ENCODE measurements around the gene OSBPL6.
"Not testable (repeated sequence)": the region's sequence is repeated elsewhere in the genome, so short reads cannot be mapped to it uniquely, and the experiment has no call there.

The OSBPL6 gene

GRCh38 chr2:178198441-178198840 is 4.1 kb downstream of the OSBPL6 start:
- DNase-seq (ENCODE audit: low read depth in 2 of 2): not testable (repeated sequence)

- DNase-seq (ENCODE audit: low read depth in 2 of 2): no peak
Measured at GRCh38 chr2:178199334-178199733, 5.0 kb downstream of the OSBPL6 start.

- DNase-seq (ENCODE audit: low read depth in 2 of 2): no peak
Measured at GRCh38 chr2:178200331-178200730, 6.0 kb downstream of the OSBPL6 start.

- DNase-seq (ENCODE audit: low read depth in 2 of 2): no peak
Measured at GRCh38 chr2:178202927-178203326, 8.6 kb downstream of the OSBPL6 start.

- no peak for DNase-seq (ENCODE audit: low read depth in 2 of 2)
Measured at GRCh38 chr2:178204977-178205376, 10.7 kb downstream of the OSBPL6 start.

GRCh38 chr2:178205853-178206521 is 11.7 kb downstream of the OSBPL6 start:
- no peak for DNase-seq (ENCODE audit: low read depth in 2 of 2)

GRCh38 chr2:178208336-178208735 is 14.0 kb downstream of the OSBPL6 start:
- no peak for DNase-seq (ENCODE audit: low read depth in 2 of 2)

- no peak for DNase-seq (ENCODE audit: low read depth in 2 of 2)
Measured at GRCh38 chr2:178208817-178209216, 14.5 kb downstream of the OSBPL6 start.

GRCh38 chr2:178211460-178211859 is 17.1 kb downstream of the OSBPL6 start:
- DNase-seq (ENCODE audit: low read depth in 2 of 2): no peak

- no peak for DNase-seq (ENCODE audit: low read depth in 2 of 2)
Measured at GRCh38 chr2:178211943-178212342, 17.6 kb downstream of the OSBPL6 start.

GRCh38 chr2:178213991-178214390 is 19.7 kb downstream of the OSBPL6 start:
- no peak for DNase-seq (ENCODE audit: low read depth in 2 of 2)

- no peak for DNase-seq (ENCODE audit: low read depth in 2 of 2)
Measured at GRCh38 chr2:178219247-178219646, 24.9 kb downstream of the OSBPL6 start.

GRCh38 chr2:178220814-178221213 is 26.5 kb downstream of the OSBPL6 start:
- no peak for DNase-seq (ENCODE audit: low read depth in 2 of 2)

GRCh38 chr2:178221556-178221955 is 27.2 kb downstream of the OSBPL6 start:
- no peak for DNase-seq (ENCODE audit: low read depth in 2 of 2)

- DNase-seq (ENCODE audit: low read depth in 2 of 2): no peak
Measured at GRCh38 chr2:178223806-178224205, 29.5 kb downstream of the OSBPL6 start.

GRCh38 chr2:178225006-178225805 is 30.9 kb downstream of the OSBPL6 start:
- DNase-seq (ENCODE audit: low read depth in 2 of 2): no peak

GRCh38 chr2:178227187-178227586 is 32.9 kb downstream of the OSBPL6 start:
- no peak for DNase-seq (ENCODE audit: low read depth in 2 of 2)

- no peak for DNase-seq (ENCODE audit: low read depth in 2 of 2)
Measured at GRCh38 chr2:178229927-178230326, 35.6 kb downstream of the OSBPL6 start.

- DNase-seq (ENCODE audit: low read depth in 2 of 2): no peak
Measured at GRCh38 chr2:178230396-178230795, 36.1 kb downstream of the OSBPL6 start.

GRCh38 chr2:178233428-178233827 is 39.1 kb downstream of the OSBPL6 start:
- DNase-seq (ENCODE audit: low read depth in 2 of 2): no peak

- no peak for DNase-seq (ENCODE audit: low read depth in 2 of 2)
Measured at GRCh38 chr2:178234648-178235047, 40.3 kb downstream of the OSBPL6 start.

- DNase-seq (ENCODE audit: low read depth in 2 of 2): no peak
Measured at GRCh38 chr2:178237488-178238153, 43.3 kb downstream of the OSBPL6 start.

GRCh38 chr2:178238154-178238521 is 43.8 kb downstream of the OSBPL6 start:
- no peak for DNase-seq (ENCODE audit: low read depth in 2 of 2)

All from stimulated activated CD8-positive, alpha-beta memory T cell treated with anti-CD3 and anti-CD28 coated beads, Interleukin-2, amount 100 ng/mL, for 48 hours (primary cell).